GM21526 (cell line): ENCODE results near the gene KIFC3.
"Not testable (repeated sequence)": the region's sequence is repeated elsewhere in the genome, so short reads cannot be mapped to it uniquely, and the experiment has no call there.

Experiments used
- ATAC-seq: cut with Tn5 transposase; IDR thresholded peaks from one replicate; pipeline ENCODE4 v1.9.1; 2021; ENCODE audit warnings: moderate library complexity; ENCODE audit not compliant: unreplicated experiment, low FRiP score

Gene KIFC3

DNA sequence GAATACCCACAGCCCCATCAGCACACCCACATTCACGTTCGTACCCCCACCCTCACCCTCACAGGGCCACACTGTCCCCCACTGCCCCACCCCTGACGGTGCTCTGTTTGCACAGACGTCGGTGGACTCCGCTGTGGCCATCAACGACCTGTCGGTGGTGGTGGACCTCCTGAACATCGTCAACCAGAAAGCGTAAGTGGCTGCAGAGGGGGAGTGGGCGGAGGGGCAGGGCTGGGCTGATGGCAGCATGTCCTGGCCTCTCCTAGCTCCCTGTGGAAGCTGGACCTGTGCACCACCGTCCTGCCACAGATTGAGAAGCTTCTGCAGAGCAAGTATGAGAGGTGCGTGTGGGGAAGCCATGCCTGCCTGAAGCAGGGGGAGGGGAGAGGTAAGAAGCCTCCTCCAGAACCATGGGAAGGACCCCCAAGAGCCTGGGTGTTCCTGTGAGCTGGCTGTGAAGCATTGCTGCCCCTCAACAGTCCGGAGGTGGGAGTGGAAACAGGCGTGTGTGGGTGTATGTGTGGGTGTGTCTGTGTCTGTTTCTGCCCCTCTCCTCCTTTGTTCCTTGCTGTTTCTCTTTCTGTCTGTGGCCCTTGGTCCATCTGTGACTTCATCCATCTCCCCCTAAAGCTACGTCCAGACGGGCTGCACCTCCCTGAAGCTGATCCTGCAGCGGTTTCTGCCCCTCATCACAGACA lies 46.4 kb downstream of the KIFC3 start:
- ATAC-seq: no peak

DNA sequence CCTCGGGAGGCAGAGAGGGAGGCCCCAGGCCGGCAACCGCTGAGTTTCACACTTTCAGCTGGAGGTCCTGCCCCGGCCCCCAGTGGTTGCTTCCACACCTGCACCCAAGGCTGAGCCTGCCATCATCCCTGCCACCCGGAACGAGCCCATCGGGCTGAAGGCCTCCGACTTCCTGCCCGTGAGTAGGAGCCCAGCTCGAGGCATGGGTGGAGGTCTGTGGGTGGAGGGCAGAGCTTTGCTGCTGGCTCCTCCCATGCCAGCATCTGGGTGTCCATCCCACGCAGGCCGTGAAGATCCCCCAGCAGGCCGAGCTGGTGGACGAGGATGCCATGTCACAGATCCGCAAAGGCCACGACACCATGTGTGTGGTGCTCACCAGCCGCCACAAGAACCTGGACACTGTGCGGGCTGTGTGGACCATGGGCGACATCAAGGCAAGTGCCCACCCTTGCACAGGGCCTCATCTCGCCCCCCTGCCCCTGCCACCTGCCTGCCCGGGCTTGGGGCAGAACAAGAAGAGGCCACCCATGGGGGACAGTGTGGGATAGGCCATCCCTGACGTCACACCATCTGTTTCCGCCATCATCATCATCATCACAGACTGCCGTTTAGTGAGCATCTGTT lies 47.1 kb downstream of the KIFC3 start:
- ATAC-seq: no peak

DNA sequence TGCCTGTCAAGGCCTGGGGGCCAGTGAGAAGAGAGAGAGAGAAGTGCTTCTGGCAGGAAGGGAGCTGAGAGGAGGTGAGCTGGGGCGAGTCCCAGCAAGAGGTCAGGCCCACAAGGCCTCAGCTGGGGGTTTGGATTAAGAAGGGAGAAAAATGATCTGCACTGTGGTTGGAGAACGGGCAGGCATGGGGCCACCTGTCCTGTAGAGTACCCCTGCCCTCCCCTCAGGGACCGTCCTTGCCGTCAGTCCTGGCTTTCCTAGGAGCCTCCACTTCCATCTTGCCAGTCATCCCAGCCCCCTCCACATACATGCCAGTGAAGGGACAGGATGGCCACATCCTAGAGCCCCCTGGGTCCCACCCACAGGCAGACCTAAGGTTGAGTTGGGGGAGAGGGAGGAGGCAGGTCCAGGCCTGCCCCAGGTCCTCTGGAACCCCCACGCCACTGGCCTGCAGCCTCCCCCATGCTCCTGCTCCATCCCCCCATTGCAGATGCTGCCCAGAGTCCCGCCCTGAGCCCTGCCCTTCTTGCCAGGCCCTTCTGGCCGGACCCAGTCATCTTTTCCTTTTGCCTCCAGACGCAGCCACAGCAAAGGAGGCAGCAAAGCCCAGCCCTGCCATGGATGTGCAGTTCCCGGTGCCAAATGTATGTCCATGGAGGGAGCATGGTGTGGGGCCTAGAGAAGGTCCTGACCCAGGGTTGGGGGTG lies 47.8 kb downstream of the KIFC3 start:
- ATAC-seq: no peak

DNA sequence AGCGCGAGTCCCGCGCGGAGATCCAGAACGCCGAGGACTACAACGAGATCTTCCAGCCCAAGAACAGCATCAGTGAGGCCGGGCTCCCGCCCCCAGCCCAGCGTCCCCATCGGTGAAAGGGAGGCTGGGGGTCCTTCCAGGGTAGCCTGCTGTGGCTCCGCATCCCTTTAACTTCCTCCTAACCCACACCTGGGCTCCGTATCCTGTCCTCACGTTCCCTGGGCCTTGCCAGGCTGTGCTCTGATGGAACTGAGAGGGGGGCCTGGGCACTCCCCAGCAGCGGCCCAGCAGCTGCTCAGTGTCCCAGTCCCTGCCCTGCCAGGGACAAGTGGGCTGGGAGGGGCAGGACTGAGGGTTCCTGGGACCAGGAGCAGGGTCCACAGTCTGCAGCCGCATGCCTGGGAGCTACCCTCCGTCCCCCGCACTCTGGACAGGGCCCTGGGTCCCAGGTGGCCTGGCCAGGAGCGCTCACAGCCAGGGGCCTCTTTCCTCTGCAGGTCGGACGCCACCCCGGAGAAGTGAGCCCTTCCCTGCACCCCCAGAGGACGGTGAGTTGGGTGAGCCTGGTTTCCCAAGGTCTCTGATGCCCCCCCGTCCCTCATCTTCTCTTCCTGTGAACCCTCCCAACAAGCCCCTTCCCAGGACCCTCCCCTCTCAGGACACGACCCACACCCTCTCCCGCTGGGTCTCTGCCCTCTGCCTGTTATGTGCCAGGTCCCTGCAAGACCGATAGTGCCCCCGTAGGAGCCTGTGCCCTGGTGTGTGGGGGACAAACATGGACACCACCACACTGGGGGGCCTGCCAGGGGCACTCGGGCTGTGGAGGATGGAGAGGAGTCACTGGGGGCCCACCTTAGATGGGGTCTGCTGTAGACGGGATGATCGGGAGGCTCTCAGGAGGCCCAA lies 48.6 kb downstream of the KIFC3 start:
- ATAC-seq: no peak

DNA sequence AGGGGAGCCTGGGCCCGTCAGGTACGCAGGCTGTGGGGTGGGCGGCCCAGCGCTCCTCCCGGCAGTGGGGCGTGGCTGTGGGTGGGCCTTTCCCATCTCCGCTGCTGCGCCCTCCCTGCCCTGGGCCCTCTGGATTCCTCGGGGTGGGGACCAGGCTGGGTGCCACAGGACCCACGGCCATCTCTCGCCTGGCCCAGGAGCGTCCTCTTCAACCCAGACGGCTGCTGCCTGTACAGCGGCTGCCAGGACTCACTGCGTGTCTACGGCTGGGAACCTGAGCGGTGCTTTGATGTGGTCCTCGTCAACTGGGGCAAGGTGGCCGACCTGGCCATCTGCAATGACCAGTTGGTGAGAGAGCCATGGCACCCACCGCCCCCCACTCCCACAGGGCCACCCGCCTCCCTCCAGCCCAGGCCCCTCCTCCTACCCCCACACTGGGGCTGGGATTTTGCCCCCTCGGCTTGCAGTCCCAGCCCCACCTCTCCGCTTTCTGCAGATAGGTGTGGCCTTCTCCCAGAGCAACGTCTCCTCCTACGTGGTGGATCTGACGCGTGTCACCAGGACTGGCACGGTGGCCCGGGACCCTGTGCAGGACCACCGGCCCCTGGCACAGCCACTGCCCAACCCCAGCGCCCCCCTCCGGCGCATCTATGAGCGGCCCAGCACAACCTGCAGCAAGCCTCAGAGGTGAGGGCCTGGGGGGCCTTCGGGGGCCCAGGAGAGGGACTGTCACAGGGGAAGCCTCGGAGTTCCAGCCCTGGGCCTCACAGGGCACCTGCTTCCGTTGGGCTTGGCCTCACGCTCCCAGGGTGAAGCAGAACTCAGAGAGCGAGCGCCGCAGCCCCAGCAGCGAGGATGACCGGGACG lies 49.5 kb downstream of the KIFC3 start:
- no peak for ATAC-seq

DNA sequence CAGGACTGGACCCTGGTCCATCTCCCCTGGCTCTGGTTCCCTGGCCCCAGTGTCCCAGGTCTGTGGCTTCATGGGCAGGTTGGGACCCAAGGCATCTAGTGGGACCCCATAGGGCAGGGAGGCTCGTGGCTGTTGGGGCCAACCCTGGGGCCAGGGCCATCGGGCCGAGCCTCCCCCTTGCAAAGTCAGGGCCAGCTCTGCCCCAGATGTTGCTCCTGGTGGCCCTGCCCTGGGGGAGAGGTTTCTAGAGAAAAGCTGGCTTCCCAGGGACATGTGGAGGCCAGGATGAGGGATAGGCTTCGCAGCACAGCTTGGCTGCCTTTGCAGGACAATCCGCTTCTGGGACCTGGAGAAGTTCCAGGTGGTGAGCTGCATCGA lies 50.1 kb downstream of the KIFC3 start:
- ATAC-seq: no peak

DNA sequence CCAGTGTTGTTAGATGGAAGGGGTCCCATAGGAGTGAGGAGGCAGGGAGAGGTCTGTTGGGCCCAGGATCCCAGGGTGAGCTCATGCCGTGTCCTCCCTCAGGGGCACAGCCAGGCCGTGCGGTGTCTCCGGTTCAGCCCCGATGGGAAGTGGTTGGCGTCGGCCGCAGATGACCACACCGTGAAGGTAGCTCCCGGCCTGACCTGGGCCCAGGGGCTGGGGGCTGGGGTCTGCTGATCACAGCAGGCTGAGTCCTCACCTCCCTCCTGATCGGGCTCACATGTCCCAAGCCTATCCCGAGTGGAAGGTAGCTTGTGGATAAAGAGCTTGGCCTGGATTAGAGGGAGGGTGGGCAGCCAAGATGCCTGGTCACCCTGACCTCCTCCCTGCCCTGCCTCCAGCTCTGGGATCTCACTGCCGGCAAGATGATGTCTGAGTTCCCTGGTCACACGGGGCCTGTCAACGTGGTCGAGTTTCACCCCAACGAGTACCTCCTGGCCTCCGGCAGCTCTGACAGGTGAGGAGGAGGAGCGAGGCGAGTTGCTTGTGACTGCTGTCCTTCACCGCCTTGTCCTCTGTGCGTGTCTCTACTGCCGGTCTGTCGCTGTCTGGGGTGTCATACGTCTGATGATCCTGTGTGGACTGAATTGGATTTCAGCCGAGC lies 50.6 kb downstream of the KIFC3 start:
- no peak for ATAC-seq

DNA sequence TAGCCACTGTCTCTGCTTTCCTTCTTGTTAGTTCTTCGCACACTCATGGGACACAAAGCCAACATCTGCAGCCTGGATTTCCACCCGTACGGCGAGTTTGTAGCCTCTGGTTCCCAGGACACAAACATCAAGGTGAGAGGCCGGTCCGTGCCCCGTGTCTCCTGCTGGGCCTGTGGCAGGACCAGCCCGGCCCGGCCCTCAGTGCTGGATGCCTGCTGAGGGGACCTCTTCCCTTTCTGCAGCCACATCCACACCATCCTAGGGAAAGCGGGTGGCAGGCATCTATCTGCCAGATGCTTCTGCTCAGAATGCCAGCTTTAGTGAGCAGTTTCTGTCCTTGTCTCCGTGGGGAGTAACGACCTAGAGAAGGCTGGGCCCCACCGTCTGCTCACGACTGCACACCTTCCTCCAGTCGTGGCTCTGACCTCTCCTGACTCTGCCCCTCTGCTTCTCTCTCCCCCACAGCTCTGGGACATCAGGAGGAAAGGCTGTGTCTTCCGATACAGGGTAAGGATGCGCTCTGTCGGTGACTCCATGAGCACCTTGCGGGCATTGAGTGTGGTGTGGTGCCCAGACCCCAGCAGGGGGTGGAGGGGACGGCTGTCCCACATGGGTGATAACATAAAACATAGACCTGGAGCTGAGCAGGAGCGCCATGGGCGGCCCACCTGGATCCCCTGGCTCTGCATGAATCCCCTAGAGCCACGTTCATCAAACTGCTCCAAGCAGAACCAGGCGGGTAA lies 51.3 kb downstream of the KIFC3 start:
- ATAC-seq: no peak

DNA sequence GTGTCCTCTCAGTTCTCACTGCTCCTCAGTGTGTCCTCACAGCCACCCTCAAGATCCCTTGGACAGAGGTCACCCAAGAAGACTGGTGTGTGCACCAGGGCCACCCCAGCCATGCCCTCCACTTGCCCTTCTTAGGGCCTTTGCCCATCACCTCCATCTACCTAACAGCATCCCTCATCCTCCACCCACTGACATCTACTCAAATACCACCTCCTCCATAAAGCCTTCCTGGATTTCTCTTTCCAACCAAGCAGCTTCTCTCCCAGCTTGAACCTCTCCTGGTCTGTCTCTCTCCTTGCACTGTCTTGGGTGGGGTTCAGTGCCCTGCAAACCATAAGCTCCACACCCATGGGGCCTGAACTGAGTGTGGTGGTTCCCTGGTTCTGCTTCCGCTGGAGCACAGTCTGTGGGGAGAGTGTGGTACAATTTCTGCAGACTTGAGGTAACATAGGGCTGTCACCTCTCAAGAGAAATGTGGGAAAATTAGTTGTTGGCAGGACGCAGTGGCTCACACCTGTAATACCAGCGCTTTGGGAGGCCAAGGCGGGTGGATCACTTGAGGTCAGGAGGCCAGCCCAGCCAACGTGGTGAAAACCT lies 52.3 kb downstream of the KIFC3 start:
- no peak for ATAC-seq

DNA sequence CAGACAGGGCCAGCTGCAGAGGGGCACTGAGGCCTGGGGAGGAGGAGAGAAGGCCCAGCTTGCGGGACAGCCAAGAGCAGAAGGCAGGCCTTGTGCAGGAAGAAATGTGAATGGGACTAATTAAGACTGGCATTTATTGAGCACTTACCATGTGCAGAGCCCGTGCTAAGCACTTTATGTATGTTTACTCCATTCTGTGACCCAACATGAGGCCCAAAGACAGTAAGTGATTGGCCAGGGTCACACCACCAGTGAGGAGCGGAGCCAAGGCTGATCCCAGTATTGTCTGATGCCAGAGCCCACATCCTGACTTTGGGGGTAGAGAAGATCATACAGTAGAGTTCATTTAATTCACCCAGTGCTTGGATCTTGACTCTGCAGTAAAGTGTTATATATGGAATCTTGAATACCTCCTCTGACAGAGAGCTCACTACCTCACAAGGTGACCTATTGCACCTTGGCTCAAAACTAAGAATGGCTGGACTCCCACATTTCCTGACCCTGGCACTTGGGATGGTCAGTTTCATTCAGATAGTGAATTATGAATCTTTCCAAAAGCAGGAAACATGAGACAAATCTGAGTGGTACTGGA lies 53.1 kb downstream of the KIFC3 start:
- no peak for ATAC-seq

DNA sequence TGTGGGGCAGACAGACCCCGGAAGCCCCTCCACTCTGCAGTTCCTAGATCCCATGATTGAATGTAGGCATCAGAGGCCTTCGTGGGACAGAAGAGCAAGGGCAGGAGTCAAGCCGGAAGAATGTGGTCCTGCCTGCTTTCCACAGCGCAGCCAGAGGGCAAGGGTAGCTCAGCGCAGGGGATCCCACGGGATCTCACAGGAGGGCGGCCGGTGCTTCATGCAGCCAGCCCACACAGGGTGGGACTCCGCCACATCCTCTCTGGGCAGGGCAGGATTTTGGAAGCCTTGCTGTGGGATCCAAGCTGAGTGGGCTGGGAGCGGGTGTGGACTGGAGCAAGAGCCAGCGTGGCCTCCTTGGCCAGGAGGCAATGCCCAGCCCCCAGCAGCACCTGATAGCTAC lies 53.7 kb downstream of the KIFC3 start:
- ATAC-seq: no peak

DNA sequence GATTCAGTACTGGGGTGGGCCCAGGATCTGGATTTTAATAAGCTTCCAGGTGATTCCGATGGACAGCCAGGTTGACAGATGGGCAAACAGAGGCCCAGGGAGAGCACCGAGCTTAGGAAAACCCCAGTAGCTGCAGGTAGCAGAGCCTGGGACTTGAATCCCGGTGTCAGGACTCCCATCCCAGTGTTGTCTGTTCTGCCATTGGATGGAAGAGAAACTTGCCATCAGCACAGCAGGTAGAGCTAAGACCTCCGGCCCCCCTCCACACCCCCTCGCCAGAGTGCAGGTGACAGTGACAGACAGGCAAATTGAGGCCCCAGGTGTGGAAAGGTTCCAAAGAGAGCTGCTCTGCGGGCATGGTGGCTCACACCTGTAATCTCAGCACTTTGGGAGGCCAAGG lies 54.3 kb downstream of the KIFC3 start:
- ATAC-seq: no peak

DNA sequence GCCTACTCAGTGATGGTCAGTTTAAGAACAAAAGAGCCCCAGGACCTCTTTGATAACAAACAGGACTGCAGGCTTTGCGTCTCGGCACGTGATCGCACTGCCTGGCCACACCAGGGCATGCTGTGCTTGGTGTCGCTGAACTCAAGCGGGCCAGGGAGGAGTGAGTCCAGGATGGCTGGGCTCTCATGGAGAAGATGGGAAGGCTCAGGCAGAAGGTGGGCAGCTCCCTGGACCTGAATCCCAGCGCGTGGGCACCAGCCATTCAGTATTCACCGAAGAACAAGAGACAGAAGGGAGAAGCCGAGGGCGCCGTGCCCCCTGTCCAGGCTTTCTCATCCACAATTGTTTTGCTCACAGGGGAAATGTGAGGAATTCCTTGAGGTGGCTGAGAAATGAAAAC lies 54.8 kb downstream of the KIFC3 start:
- ATAC-seq: no peak

DNA sequence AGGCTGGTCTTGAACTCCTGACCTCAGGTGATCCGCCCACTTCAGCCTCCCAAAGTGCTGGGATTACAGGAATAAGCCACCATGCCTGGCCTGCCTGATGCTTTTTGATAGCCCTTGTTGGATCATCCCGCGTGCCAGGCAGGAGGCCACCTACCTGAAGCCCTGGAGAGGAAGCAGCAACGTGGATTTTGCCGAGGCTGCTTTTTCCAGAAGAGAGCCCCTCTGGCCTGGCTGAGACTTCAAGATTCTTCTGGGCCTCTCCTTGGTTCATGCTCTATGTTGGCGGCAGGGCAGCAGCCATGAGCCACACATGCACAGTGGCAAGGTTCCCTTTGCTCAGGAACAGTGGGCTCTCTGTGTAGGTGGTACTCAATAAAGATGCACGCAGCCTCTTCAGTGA lies 55.2 kb downstream of the KIFC3 start:
- ATAC-seq: no peak

DNA sequence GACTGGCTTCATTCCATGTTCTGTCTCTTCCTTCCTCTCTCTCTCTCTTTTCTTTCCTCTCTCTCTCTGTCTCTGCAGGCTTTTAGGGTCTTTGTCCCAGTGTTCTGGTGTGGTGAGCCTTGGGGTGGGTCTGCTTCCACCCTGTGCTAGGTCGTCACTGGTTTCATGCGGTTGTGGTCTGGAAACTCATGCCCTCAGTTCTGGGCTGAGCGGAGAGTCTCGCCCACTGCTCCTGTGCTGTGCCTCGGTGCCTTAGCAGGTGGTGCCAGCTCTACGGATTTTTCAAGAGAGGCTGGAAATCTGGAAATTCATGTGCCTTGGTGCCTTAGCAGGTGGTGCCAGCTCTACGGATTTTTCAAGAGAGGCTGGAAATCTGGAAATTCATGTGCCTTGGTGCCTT lies 56.0 kb downstream of the KIFC3 start:
- not testable (repeated sequence) for ATAC-seq

DNA sequence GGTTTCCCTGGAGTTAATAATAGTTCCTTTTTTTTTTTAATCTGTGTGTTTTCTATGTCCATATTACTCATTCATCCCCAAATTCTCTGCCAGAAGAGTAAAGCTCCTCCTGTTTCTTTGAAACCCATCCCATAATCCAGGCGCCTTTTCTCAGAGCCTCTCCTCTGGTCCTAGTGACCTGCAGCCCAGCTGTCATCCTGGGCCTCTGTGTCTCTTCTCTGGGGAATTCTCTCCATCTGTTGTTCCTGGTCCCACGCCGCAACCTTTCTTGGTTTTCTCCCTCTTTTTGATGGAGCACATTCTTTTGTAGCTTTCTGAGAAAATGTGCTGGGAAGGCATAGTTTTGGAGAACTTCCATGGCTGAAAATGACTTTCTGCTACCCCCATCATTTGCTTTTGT lies 56.5 kb downstream of the KIFC3 start:
- no peak for ATAC-seq

DNA sequence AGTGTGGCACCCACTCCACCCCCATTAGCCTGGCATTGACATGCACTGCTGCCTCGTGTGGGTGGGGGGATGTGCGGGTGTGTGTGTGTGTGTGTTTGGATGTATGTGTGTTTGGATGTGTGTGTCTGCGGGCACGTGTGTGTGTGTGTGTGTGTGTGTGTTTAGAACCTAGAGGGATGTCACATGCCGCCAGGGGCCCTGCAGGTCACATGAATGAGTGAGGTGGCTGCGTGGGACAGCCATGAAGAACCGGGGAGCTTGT lies 57.7 kb downstream of the KIFC3 start:
- ATAC-seq: no peak

DNA sequence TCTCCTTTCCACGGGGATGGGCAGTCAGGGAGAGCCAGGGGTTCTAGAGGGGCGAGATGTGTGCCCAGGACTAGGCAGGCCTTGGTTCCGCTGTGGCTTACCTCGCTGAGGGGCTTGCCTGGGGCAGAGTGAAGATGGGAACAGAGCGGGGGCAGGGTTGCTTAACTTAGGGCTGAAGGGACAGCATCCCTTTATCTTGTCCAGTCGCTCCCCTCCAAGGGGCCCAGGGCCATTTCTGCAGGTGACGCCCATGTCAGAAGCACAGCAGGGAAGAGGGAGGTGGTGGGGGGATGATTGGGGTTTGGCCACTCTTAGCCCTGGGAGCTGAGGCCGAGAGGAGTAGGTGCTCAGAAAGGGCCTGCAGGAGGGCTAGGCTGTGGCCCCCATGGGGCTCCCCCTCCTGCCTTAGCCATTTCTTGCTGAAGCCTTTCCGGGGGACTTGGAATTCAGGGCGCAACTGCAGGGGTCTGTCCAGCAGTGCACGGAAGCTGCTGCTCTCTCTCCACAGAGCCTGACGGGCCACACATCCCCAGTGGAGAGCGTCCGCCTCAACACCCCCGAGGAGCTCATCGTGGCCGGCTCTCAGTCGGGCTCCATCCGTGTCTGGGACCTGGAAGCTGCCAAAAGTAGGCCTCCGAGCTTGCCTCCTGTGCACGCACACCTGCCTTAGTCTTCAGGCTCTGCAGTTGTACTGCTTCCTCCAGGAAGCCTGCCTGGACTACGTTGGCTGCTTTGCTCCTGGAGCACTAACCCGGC lies 58.2 kb downstream of the KIFC3 start:
- ATAC-seq: no peak
